ENCODE results near the gene ADGRG3. TPM values are rescaled to one million over a fixed set of nuclear protein-coding genes. Genes with fewer than 3 reads are reported as not detected.

The ADGRG3 gene
- total and polyA plus RNA-seq, 2 of the 8 experiments (the other 6 are each of a cell fraction or from before 2014, with no cell fraction given): 0.28 to 0.98 TPM

- no peaks in the 10 kb centered on the region for H4K20me1 ChIP-seq (replicated peaks in 1 of 2; ENCODE audit: control insufficient read depth in 1 of 2, insufficient read depth in 2 of 2, low read length in 2 of 2)
- no peak overlapping the region for H2BK5ac ChIP-seq (ENCODE audit: low read depth, low read length)
- H4K91ac ChIP-seq (replicated peaks; ENCODE audit: insufficient read length, low read length): no peak overlapping the region
- no peaks in the 10 kb centered on the region for H3K79me2 ChIP-seq (ENCODE audit: control insufficient read depth in 1 of 2, insufficient read depth in 2 of 2, low read length in 2 of 2)
- DNase-seq (ENCODE audit: low read depth in 1 of 2, low spot score in 2 of 2) (no peak), FAIRE-seq (no peak)
- no peak overlapping the region for H2BK20ac ChIP-seq (ENCODE audit: low read length)
- no peak overlapping the region for H3K4ac ChIP-seq (replicated peaks; ENCODE audit: insufficient read length, low read depth, low read length)
- 78% methylated on average over 7 of the region's 7 CpGs; no CpG with 5 or more reads in 1 of the 2 experiments for WGBS, 2 experiments (ENCODE audit: extremely low coverage in 1 of 2, insufficient coverage in 1 of 2, insufficient read length in 1 of 2, insufficient replicate concordance in 2 of 2, low coverage in 1 of 2, low lambda C conversion rate in 2 of 2, missing lambda C conversion rate in 1 of 2)
- no peaks in the 10 kb centered on the region for H3K23me2 ChIP-seq (ENCODE audit: low read depth, low read length)
- H2AFZ ChIP-seq (ENCODE audit: low read length): no peak overlapping the region
- H3K23ac ChIP-seq (ENCODE audit: insufficient read length): no peak overlapping the region
- H2AK5ac ChIP-seq (ENCODE audit: low read depth, low read length): no peak overlapping the region
- H3K9me3 ChIP-seq (ENCODE audit: insufficient read depth in 2 of 2, low read depth in 1 of 2, low read length in 1 of 2): no peaks in the 10 kb centered on the region
- H3K4me2 ChIP-seq (ENCODE audit: insufficient read depth in 1 of 2, low read depth in 2 of 2, low read length in 2 of 2): no peak overlapping the region
- no peak overlapping the region for H3K9ac ChIP-seq (replicated peaks in 1 of 4; ENCODE audit: extremely low read depth in 1 of 4, low read depth in 3 of 4, low read length in 3 of 4)
- no peak overlapping the region for H3K4me3 ChIP-seq (ENCODE audit: extremely low read depth in 1 of 4, insufficient read depth in 2 of 4, low read depth in 3 of 4, low read length in 4 of 4)
- no peak overlapping the region for H3K27ac ChIP-seq (ENCODE audit: low read depth, low read length)
- H3K36me3 ChIP-seq (ENCODE audit: control insufficient read depth in 2 of 4, insufficient read depth in 4 of 4, low read length in 3 of 4): no peaks in the 10 kb centered on the region
- ChIA-PET CTCF (ENCODE audit: partially characterized antibody) (interaction anchor here (1.0 to 1.6 kb wide), 2 partner anchors 12 to 66 kb away, joined by 4 to 6 read pairs; no protein-coding TSS in a partner anchor), POLR2A (ENCODE audit: partially characterized antibody) (no interaction called here)
- no peak overlapping the region for H4K8ac ChIP-seq (ENCODE audit: extremely low read depth, insufficient read depth, low read length)
- no peak overlapping the region for H3K14ac ChIP-seq (ENCODE audit: insufficient read length)
- H3K18ac ChIP-seq (ENCODE audit: extremely low read depth, low read length): no peak overlapping the region
- no peak overlapping the region for H2BK15ac ChIP-seq (ENCODE audit: low read length)
- no peak overlapping the region for H3K56ac ChIP-seq (replicated peaks; ENCODE audit: insufficient read length, low read depth, low read length)
- H2BK12ac ChIP-seq (ENCODE audit: low read depth, low read length): no peak overlapping the region; the same call in 1 of the 2 replicates
- no peak for TF ChIP-seq CREB1 (IDR thresholded peaks at IDR 0.05)
- H3K27me3 ChIP-seq (replicated peaks in 1 of 4; ENCODE audit: control insufficient read depth in 3 of 4, extremely low read depth in 1 of 4, insufficient read depth in 3 of 4, low read length in 3 of 4): no peaks in the 10 kb centered on the region
- H4K5ac ChIP-seq (ENCODE audit: insufficient read length, low read depth, low read length): no peak overlapping the region
- H3K4me1 ChIP-seq (replicated peaks in 1 of 4; ENCODE audit: control insufficient read depth in 3 of 4, insufficient read depth in 4 of 4, low read length in 3 of 4): no peaks in the 10 kb centered on the region; a peak in 1 of 7 replicates
- H3K79me1 ChIP-seq (ENCODE audit: low read depth, low read length): no peaks in the 10 kb centered on the region
- no peak overlapping the region for H2BK120ac ChIP-seq (replicated peaks; ENCODE audit: low read depth, low read length)
Observed at GRCh38 chr16:57661510-57661909, 6.6 kb upstream of the ADGRG3 start.
